ENCODE data around the gene B3GNT4.
A peak's percentile ranks its signal among the peaks of the same experiment; 100 is the strongest.

Gene B3GNT4

DNA sequence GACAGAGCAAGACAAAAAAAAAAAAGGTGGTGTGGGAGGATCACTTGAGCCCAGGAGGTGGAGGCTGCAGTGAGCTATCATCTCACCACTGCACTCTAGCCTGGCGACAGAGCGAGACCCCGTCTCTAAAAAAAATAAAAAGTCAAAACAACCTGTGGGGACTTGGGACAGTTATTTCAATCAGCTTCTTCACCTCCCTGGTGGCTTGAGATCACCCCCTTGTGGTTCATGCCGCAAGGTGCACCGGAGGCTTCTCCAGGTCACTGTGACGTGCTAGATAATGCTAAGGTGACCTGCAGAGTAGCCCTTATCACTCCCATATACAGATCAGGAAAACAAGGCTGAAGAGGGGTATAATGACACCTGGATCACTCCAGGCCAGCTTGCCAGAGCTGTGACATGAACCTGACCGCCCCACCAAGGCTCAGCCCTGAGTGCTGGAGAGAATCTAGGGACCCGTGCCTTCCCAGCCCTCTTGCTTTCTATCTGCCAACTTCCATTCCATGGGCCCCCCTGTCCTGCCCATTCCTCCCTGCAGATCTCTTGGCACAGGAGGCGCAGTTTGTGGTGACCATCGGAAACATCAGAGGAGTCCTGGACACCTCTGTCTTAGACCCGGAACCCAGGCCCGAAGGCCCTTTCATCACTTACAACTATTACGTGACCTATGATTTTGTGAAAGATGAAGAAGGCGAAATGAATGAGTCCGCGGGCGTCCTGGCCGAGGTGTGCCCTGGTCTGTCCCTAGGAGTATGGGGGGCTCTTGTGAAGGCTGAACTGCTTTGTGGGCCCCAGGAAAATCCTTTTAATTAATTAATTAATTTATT is 12.5 kb upstream of the B3GNT4 start:
- Histone ChIP-seq H2AFZ (ENCODE audit: low read depth) (peak overlapping the region; percentile 41; the same call in 1 of the 2 replicates), H3K4me1 (ENCODE audit: low read depth, poor library complexity, severe bottlenecking) (no peaks in the 10 kb centered on the region), H4K20me1 (ENCODE audit: insufficient read depth) (no peaks in the 10 kb centered on the region), H3K4me2 (no peak overlapping the region), H3K36me3 (ENCODE audit: insufficient read depth) (no peaks in the 10 kb centered on the region), H3K9ac (no peak overlapping the region), H3K27ac (no peak overlapping the region), H3K4me3 (IDR thresholded peaks at IDR 0.05; ENCODE audit: insufficient read depth, low read depth, low read length) (no peak overlapping the region), H3K79me2 (ENCODE audit: insufficient read depth, low read depth) (no peaks in the 10 kb centered on the region), H3K27me3 (ENCODE audit: insufficient read depth, low read depth) (no peaks in the 10 kb centered on the region)
- peak; percentile 62 for TF ChIP-seq CTCF (conservative IDR thresholded peaks at IDR 0.05; ENCODE audit: low read depth, low read length)

- Histone ChIP-seq H3K79me2 (ENCODE audit: insufficient read depth, low read depth) (no peaks in the 10 kb centered on the region), H3K27me3 (ENCODE audit: insufficient read depth, low read depth) (no peaks in the 10 kb centered on the region), H3K9ac (no peak overlapping the region), H3K4me1 (ENCODE audit: low read depth, poor library complexity, severe bottlenecking) (no peaks in the 10 kb centered on the region), H3K27ac (no peak overlapping the region), H3K4me3 (IDR thresholded peaks at IDR 0.05; ENCODE audit: insufficient read depth, low read depth, low read length) (no peak overlapping the region), H2AFZ (ENCODE audit: low read depth) (no peak overlapping the region), H3K4me2 (no peak overlapping the region), H4K20me1 (ENCODE audit: insufficient read depth) (no peaks in the 10 kb centered on the region), H3K36me3 (ENCODE audit: insufficient read depth) (no peaks in the 10 kb centered on the region)
- TF ChIP-seq CTCF (conservative IDR thresholded peaks at IDR 0.05; ENCODE audit: low read depth, low read length) = no peak
Measured at GRCh38 chr12:122192441-122192840, 11.1 kb upstream of the B3GNT4 start.

- Histone ChIP-seq H3K27me3 (ENCODE audit: insufficient read depth, low read depth) (no peaks in the 10 kb centered on the region), H3K27ac (no peak overlapping the region), H3K4me3 (IDR thresholded peaks at IDR 0.05; ENCODE audit: insufficient read depth, low read depth, low read length) (no peak overlapping the region), H2AFZ (ENCODE audit: low read depth) (no peak overlapping the region), H3K4me2 (no peak overlapping the region), H3K9ac (no peak overlapping the region), H3K79me2 (ENCODE audit: insufficient read depth, low read depth) (no peaks in the 10 kb centered on the region), H3K36me3 (ENCODE audit: insufficient read depth) (no peaks in the 10 kb centered on the region), H4K20me1 (ENCODE audit: insufficient read depth) (no peaks in the 10 kb centered on the region), H3K4me1 (ENCODE audit: low read depth, poor library complexity, severe bottlenecking) (no peaks in the 10 kb centered on the region)
- no peak for TF ChIP-seq CTCF (conservative IDR thresholded peaks at IDR 0.05; ENCODE audit: low read depth, low read length)
Measured at GRCh38 chr12:122194804-122195203, 8.7 kb upstream of the B3GNT4 start.

- no peaks in the 10 kb centered on the region for H3K79me2 ChIP-seq (ENCODE audit: insufficient read depth, low read depth)
- H3K27ac ChIP-seq = no peak overlapping the region
- no peaks in the 10 kb centered on the region for H4K20me1 ChIP-seq (ENCODE audit: insufficient read depth)
- no peak overlapping the region for H3K4me3 ChIP-seq (IDR thresholded peaks at IDR 0.05; ENCODE audit: insufficient read depth, low read depth, low read length)
- H3K4me1 ChIP-seq (ENCODE audit: low read depth, poor library complexity, severe bottlenecking) = no peaks in the 10 kb centered on the region
- H3K27me3 ChIP-seq (ENCODE audit: insufficient read depth, low read depth) = no peaks in the 10 kb centered on the region
- H3K4me2 ChIP-seq = no peak overlapping the region
- no peak overlapping the region for H2AFZ ChIP-seq (ENCODE audit: low read depth)
- H3K9ac ChIP-seq = no peak overlapping the region
- no peak for TF ChIP-seq CTCF (conservative IDR thresholded peaks at IDR 0.05; ENCODE audit: low read depth, low read length)
- no peaks in the 10 kb centered on the region for H3K36me3 ChIP-seq (ENCODE audit: insufficient read depth)
Measured at GRCh38 chr12:122195405-122195804, 8.1 kb upstream of the B3GNT4 start.

Data from KMS-11 (cell line).